ENCODE measurements around the gene HOXA3. TPM values are rescaled to one million over a fixed set of nuclear protein-coding genes. Genes with fewer than 3 reads are reported as not detected.

HOXA3 gene
- total and polyA plus RNA-seq, 9 of the 15 experiments (the other 6 are each of a cell fraction or from before 2014, with no cell fraction given): 0.04 to 0.13 TPM; not detected in 7

DNA sequence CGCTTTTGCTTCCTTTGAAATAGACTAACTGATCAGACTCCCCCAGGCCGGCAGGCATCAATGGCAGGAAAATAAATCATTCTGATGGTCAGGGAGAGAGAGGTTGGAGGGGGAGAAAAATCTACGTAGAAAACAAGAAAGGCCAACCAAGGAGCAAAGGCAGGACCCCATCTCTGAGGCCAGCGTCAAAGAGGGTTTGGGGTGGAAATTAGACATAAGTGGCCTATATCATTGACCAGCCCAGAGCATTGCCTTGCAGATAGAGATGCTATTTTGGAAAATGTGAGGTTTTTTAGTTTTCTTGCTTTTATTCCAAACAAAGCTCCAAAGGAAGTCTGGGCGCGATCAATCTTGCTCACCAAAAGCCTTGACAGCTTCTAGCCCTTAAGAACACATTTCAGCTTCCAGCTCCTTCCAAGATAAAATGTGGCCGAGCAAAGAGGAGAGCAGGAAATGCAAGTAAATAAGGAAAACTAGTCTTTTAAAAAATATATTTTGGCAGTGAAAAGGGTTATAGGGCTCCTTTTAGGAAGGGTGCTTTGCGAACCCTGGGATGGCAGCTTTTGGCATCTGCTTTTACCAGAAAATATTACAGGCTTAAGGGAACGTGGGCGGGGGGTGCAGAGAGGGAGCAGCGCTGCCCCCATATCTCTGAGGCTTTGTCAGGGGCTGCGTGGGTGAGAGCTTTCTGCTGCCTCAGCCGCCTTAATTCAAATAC is 47.9 kb downstream of the HOXA3 start:
- Histone ChIP-seq H3K27ac (ENCODE audit: extremely low read depth, low read depth, low read length) (no peak overlapping the region), H3K36me3 (ENCODE audit: control insufficient read depth, insufficient read depth, low read length) (no peaks in the 10 kb centered on the region), H3K4me2 (ENCODE audit: insufficient read depth, low read length) (no peak overlapping the region), H3K4me3 (no peak overlapping the region), H3K27me3 (ENCODE audit: control insufficient read depth in 2 of 2, insufficient read depth in 2 of 2, low read length in 2 of 2) (peaks cover 71 to 76% of the 10 kb centered on the region in 2 experiments), H2AFZ (ENCODE audit: low read depth, low read length) (no peak overlapping the region), H3K9me3 (replicated peaks; ENCODE audit: control insufficient read depth, insufficient read depth, low read depth, low read length) (no peaks in the 10 kb centered on the region), H3K4me1 (replicated peaks in 1 of 2; ENCODE audit: control insufficient read depth in 2 of 2, insufficient read depth in 2 of 2, low read length in 2 of 2) (peaks cover 0 to 11% of the 10 kb centered on the region in 2 experiments; a peak in 2 of 5 replicates), H3K9me1 (ENCODE audit: control insufficient read depth, insufficient read depth, low read length) (no peaks in the 10 kb centered on the region), H4K20me1 (replicated peaks; ENCODE audit: control insufficient read depth, insufficient read depth, low read length) (no peaks in the 10 kb centered on the region), H3K9ac (ENCODE audit: insufficient read depth in 1 of 2, low read depth in 2 of 2, low read length in 2 of 2) (no peak overlapping the region), H3K79me2 (ENCODE audit: control insufficient read depth, insufficient read depth, low read length) (no peaks in the 10 kb centered on the region)
- no peak for ATAC-seq
- no TSS peak for BruUV-seq (replicated peaks)
- ChIA-PET POLR2A (interaction anchor here (0.9 kb wide), 1 partner anchor 17 kb away, joined by 3 read pairs; no protein-coding TSS in a partner anchor), CTCF (ENCODE audit: low intra/inter-chr PET ratio) (no interaction called here)
- intact Hi-C loops (cut with micrococcal nuclease): no loop called here
- in situ Hi-C loops (cut with MboI): no loop called here
- no peak for FAIRE-seq
- 11% methylated on average over 13 of the region's 13 CpGs for WGBS (ENCODE audit: insufficient coverage, low coverage, missing lambda C conversion rate)
- DNase-seq (ENCODE audit: extremely low read depth in 1 of 4, low spot score in 3 of 4): no peak
- no peak for TF ChIP-seq YY1 (IDR thresholded peaks at IDR 0.05; ENCODE audit: borderline replicate concordance in 1 of 3, control insufficient read depth in 1 of 3, extremely low read depth in 1 of 3, insufficient read depth in 3 of 3, insufficient read length in 1 of 3, insufficient replicate concordance in 2 of 3, low read depth in 1 of 3, low read length in 2 of 3)
- TF ChIP-seq NFXL1 (CRISPR knock-in tag; IDR thresholded peaks at IDR 0.05): no peak
- TF ChIP-seq MYNN (IDR thresholded peaks at IDR 0.05): no peak
- TF ChIP-seq MYNN (CRISPR knock-in tag; IDR thresholded peaks at IDR 0.05): no peak
- TF ChIP-seq ZC3H11A (IDR thresholded peaks at IDR 0.05; ENCODE audit: low read depth, low read length): no peak
- TF ChIP-seq, protein P1, sequence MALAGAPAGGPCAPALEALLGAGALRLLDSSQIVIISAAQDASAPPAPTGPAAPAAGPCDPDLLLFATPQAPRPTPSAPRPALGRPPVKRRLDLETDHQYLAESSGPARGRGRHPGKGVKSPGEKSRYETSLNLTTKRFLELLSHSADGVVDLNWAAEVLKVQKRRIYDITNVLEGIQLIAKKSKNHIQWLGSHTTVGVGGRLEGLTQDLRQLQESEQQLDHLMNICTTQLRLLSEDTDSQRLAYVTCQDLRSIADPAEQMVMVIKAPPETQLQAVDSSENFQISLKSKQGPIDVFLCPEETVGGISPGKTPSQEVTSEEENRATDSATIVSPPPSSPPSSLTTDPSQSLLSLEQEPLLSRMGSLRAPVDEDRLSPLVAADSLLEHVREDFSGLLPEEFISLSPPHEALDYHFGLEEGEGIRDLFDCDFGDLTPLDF (CRISPR knock-in tag; IDR thresholded peaks at IDR 0.05): no peak
- TF ChIP-seq PHB2 (IDR thresholded peaks at IDR 0.05; ENCODE audit: low read depth): no peak
- TF ChIP-seq KAT7 (CRISPR knock-in tag; IDR thresholded peaks at IDR 0.05; ENCODE audit: borderline replicate concordance): no peak
- TF ChIP-seq ZNF121 (CRISPR knock-in tag; conservative IDR thresholded peaks at IDR 0.05): no peak
- no peak for TF ChIP-seq KDM5B (IDR thresholded peaks at IDR 0.05; ENCODE audit: insufficient replicate concordance, low read depth, low read length)
- TF ChIP-seq RBM15 (IDR thresholded peaks at IDR 0.05; ENCODE audit: insufficient read depth, low read length): no peak

All from K562 (cell line).